Hematopoietic multipotent progenitor cell treated with erythropoietin and hydrocortisone succinate and interleukin-3 and kit ligand, for 6 days (in vitro differentiated cells): ENCODE data around the gene P3H2.
"Not testable (repeated sequence)": the region's sequence is repeated elsewhere in the genome, so short reads cannot be mapped to it uniquely, and the experiment has no call there.

Experiments used
- DNase-seq: peaks from one replicate; pipeline ENCODE4 v3.0.0-alpha.2; 2015

Gene P3H2

GRCh38 chr3:190120269-190121060 is at the start of gene P3H2:
Gene P3H2 (minus strand): TSS chr3:190120897. CDS start chr3:190120731, 166 bp downstream.
- peak; percentile 83 for DNase-seq

- no peak for DNase-seq
These were observed 49.2 kb upstream of the P3H2 start for GRCh38 chr3:190169877-190170276.

GRCh38 chr3:190169243-190169642 is 48.5 kb upstream of the P3H2 start:
- no peak for DNase-seq

DNA sequence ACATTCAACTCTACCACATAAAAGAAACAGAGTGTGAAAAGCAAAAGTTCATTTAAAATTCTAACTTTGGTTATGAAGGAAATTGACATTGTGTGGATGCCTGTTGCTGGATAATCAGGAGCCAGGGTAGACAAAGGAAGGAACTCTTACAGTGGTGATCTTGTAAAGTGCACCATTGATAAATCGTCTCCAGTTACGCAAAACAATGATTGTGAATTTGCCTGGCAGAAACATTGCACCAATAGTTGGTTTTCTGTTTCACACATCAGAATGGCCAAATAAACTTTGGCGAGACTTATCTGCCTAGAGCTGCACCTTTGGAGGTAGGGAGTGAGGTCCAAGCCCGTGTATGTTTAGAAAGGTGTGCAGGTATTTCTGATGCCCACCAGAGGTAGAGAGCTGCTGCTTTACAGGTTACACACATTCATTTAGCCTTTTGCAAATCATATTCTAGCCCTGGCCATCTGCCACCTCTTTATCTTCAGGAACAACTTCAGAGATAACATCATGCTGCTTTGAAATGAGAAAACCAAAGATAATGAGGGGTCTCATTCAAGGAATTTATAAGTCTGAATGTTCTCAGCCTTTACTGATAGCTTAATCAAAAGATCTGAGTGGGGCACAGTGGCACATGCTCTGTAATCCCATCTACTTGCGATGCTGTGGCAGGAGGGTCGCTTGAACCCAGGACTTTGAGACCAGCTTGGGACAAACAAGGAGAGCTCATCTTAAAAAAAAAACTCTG is 47.4 kb upstream of the P3H2 start:
- no peak for DNase-seq

DNA sequence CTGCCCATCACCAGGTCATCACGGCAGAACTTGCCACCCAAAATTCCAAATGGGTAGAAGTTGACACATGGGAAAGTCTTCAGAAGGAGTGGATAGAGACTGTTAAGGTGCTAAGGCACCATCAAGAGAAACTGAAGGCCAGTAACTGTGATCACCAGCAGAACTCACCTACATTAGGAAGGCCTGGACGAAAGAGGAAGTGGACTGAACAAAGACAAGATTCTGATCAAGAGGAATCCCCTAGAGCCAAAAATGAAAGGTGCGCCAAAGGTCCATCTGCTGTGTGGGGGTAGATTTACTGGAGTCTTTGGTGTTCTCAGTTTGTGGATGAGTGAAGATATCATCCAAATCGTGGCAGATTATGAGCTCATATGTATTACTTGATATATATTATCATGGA is 46.3 kb upstream of the P3H2 start:
- no peak for DNase-seq

DNA sequence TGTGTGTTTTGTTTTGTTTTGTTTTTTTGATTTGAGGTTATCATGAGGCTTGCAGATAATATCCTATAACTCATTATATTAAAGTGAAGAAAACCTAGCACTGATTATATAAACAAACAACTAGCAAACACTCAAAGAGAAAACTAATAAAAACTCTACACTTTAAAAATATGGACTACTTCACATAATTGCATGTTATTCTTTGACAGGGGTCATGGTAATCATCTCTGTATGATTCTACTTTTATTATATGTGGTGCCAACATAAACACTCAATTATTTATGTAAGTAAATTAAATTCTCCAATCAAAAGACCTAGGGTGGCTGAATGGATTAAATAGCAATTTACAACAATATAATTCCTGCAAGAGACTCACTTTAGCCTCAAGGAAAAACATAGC is 44.6 kb upstream of the P3H2 start:
- DNase-seq, result no peak

- not testable (repeated sequence) for DNase-seq
These were observed 41.3 kb upstream of the P3H2 start for GRCh38 chr3:190162013-190162412.

DNA sequence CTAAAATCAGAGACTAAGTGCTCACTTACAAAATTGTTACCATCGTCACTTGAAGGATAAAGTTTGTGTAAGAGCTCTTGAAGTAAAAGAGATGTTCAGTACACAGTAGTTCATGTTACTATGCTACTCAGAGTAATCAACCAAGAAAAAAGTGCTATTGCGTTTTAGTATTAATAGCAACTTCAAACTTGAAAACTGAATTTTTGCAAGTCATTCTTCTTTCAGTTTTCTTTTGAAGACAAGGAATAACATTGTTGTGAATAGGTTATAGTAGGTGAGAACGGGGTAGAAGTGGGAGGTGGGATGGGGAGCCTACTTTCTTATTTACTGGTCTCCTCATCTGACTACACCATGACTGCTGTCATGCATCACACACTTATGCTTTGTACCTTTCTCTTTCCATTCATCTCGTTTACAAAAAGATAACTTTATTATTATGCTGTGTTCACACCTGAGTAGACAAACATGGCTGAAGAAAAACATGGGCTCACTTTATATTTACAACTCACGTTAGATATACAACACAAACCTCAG is 39.3 kb upstream of the P3H2 start:
- no peak for DNase-seq

- no peak for DNase-seq
These were observed 37.6 kb upstream of the P3H2 start for GRCh38 chr3:190158261-190158660.

DNA sequence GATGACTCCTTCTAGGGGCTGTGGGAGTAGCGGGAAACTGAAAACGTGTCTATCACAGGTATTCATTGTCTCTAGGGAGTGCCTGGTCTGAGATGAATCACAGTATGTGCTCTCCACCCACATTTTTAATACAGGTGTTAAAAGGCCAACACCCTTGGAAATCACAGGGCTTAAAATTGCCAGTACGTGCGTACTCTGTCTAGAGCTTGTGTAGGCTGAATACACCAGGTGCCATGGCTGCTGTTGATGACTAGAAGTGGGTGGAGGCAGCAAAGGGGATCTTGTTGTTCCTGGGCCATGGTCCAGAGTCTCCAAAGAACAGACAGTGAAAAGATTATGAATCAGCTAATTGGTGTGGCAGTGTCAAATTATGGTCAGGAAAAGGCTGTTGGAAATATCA is 35.1 kb upstream of the P3H2 start:
- no peak for DNase-seq

- no peak for DNase-seq
These were observed 30.0 kb upstream of the P3H2 start for GRCh38 chr3:190150681-190151080.

DNA sequence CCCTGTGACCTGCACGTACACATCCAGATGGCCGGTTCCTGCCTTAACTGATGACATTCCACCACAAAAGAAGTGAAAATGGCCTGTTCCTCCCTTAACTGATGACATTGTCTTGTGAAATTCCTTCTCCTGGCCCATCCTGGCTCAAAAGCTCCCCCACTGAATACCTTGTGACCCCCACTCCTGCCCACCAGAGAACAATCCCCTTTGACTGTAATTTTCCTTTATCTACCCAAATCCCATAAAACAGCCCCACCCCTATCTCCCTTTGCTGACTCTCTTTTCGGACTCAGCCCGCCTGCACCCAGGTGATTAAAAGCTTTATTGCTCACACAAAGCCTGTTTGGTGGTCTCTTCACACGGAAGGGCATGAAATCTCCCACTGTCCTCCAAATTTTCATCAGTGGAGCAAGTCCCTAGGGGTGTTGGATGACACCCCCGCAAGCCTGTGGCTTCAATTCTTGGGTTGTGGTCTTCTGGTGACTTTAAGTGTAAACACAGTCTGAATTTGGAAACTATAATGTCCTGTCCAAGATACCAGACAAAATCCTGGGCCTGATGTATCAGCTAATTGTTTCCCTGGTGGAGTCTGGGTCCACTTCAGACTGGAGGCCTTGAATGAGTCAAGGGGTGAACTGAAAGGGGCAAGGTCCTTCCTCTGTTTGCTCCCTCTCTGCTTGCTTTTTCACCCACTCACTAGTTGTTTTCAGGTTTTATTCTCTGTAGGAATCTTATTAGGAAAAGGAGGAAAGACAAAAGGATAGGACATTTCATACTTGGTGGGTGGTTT is 29.3 kb upstream of the P3H2 start:
- not testable (repeated sequence) for DNase-seq

GRCh38 chr3:190144793-190145192 is 24.1 kb upstream of the P3H2 start:
- DNase-seq, result not testable (repeated sequence)

DNA sequence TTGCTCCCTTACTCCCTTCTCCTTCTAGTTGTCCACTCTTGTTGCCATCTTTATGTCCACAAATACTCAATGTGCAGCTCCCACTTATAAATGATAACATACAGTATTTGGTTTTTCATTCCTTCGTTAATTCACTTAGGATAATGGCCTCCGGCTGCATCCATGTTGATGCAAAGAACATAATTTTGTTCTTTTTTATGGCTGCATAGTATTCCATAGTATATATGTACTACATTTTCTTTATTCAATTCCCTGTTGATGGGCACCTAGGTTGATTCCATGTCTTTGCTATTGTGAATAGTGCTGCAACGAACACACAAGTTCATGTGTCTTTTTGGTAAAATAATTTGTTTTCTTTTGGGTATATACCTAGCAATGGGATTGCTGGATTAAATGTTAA is 21.3 kb upstream of the P3H2 start:
- no peak for DNase-seq

- DNase-seq, result no peak
These were observed 18.7 kb upstream of the P3H2 start for GRCh38 chr3:190139365-190139764.

GRCh38 chr3:190132371-190132770 is 11.7 kb upstream of the P3H2 start:
- no peak for DNase-seq

DNA sequence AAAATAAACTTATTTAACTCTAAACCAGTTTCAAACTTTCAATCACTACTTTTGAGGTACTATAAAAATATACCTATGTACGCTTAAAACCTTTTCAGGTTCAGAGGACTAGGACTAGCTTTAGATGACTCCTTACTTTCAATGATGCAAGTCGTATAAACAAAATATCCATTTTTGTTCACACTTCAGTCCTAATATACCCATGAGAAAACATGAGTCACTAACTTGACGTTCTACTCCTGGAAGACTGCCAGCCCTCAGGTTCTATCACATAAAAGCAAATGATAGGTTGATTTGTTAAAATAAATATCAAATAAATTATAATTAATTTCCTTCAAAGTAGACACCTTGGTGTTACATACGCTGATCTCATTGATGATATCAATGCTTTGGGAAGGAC is 10.6 kb upstream of the P3H2 start:
- DNase-seq, result peak; percentile 30

- DNase-seq, result no peak
These were observed 10.0 kb upstream of the P3H2 start for GRCh38 chr3:190130696-190131095.

GRCh38 chr3:190130037-190130436 is 9.3 kb upstream of the P3H2 start:
- DNase-seq, result no peak

DNA sequence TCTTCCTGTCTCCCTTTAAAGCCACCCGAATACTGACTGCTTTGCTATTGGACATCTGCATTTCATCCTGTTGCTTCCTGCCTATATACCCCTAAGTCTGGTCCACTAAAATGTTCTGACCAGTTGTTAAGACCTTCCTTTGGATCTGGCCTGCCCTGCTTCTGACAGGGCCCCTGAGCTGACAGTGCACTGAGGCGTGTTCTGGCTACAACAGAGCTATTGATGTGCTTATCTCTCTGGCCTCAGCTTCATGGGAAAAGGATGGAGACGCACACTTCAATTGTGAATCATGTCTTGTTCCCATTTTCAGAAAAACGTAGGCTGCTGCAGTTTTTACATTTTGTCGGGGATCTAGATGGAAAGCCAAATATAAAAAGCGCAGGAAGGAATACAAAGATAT is 7.1 kb upstream of the P3H2 start:
- no peak for DNase-seq

GRCh38 chr3:190127195-190127594 is 6.5 kb upstream of the P3H2 start:
- DNase-seq, result no peak

DNA sequence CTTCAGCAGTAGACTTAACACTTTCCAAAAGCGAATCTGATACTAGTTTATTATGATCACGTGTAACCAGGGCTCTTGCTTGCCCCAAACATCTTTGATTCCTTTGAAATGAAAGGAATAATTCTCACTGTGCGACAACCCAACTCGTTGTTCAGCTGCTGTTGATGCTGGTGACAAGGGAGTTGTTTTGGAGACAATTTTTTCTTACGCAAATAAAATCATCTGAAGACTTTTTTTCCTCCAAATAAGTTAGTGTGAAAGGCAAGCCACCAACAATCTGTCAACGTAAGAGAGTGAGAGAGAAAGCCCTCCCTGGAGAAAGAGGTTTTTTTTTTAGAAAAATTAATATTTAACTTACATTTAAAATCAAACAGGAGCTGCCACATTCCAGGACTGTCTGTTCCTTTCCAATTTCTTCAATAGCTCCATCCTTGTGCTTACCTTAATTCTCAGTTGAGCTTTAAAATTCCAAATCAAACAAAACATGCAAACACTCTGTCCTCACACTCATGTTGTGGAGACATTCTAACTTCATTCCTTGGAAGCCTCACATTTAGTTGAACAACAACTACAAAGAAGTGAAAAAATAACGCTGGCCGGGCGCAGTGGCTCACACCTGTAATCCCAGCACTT is 4.9 kb upstream of the P3H2 start:
- DNase-seq, result no peak

- no peak for DNase-seq
These were observed 3.4 kb upstream of the P3H2 start for GRCh38 chr3:190124067-190124466.
